K562 (cell line): Measurements from ENCODE around the gene TXK. TPM values are rescaled to one million over a fixed set of nuclear protein-coding genes. Genes with fewer than 3 reads are reported as not detected.

Source experiments
- ARID1B ChIP-seq: fragments of 450-650 bp; IDR thresholded peaks from 2 replicates; pipeline ENCODE4 v1.6.1; 2016; ENCODE audit warnings: antibody characterized with exemption, mild to moderate bottlenecking, inconsistent platforms
- BDP1 ChIP-seq: IDR thresholded peaks from 3 replicates; pipeline ENCODE4 v1.6.1; 2011; ENCODE audit not compliant: insufficient read length, insufficient read depth
- CC2D1A ChIP-seq: fragments of 450-650 bp; IDR thresholded peaks from 2 replicates; pipeline ENCODE4 v1.6.1; 2017; ENCODE audit warnings: mild to moderate bottlenecking
- CREM ChIP-seq: IDR thresholded peaks from 2 replicates; pipeline ENCODE4 v1.6.1; 2014; ENCODE audit warnings: antibody characterized with exemption, low read depth
- E2F6 ChIP-seq, 2 experiments: IDR thresholded peaks; 2 replicates each; pipeline ENCODE4 v1.6.1; 2011; ENCODE audit warnings: borderline replicate concordance in 1 of 2, control low read depth in 1 of 2, low read depth in 1 of 2, low read length in 1 of 2, mild to moderate bottlenecking in 1 of 2, mixed read lengths in 1 of 2, moderate library complexity in 1 of 2; ENCODE audit not compliant: insufficient read depth in 1 of 2, insufficient read length in 1 of 2, poor library complexity in 1 of 2, severe bottlenecking in 1 of 2; ENCODE audit errors: extremely low read depth in 1 of 2
- EP300 ChIP-seq: IDR thresholded peaks from 2 replicates; pipeline ENCODE4 v1.6.1; 2012; ENCODE audit warnings: low read length, improper control_type of control experiment
- FOXK2 ChIP-seq, 2 experiments: fragments of 450-650 bp; IDR thresholded peaks in 1 of 2; conservative IDR thresholded peaks in 1 of 2; 2 replicates each; pipeline ENCODE4 v1.6.1; 2016; ENCODE audit warnings: low read depth in 2 of 2, mild to moderate bottlenecking in 1 of 2
- HLTF ChIP-seq: fragments of 450-650 bp; IDR thresholded peaks from 2 replicates; pipeline ENCODE4 v1.6.1; 2016
- MTA3 ChIP-seq: fragments of 450-650 bp; formaldehyde crosslinking; IDR thresholded peaks from 2 replicates; pipeline ENCODE4 v1.6.1; 2017; ENCODE audit warnings: mild to moderate bottlenecking, borderline replicate concordance
- NCOA1 ChIP-seq: fragments of 450-650 bp; IDR thresholded peaks from 2 replicates; pipeline ENCODE4 v1.6.1; 2016; ENCODE audit warnings: low read depth
- NEUROD1 ChIP-seq: fragments of 150-350 bp; IDR thresholded peaks from 2 replicates; pipeline ENCODE4 v1.6.1; 2014; ENCODE audit warnings: borderline replicate concordance, low read length, low read depth; ENCODE audit not compliant: partially characterized antibody
- STAT5A ChIP-seq: IDR thresholded peaks from 2 replicates; pipeline ENCODE4 v1.6.1; 2012; ENCODE audit warnings: low read length, inconsistent platforms, borderline replicate concordance
- ZC3H8 ChIP-seq: fragments of 450-650 bp; IDR thresholded peaks from 2 replicates; pipeline ENCODE4 v1.6.1; 2017
- ZNF395 ChIP-seq: fragments of 200-800 bp; sonication (Bioruptor generic); IDR thresholded peaks from 2 replicates; pipeline ENCODE4 v1.6.1; 2017; ENCODE audit warnings: missing genetic modification characterization, missing compliant biosample characterization
- polyA plus RNA-seq, 8 experiments: library from polyadenylated mRNA; depleted of rRNA in 4 of 8; stranded (reverse) in 5 of 8; unstranded in 3 of 8; fragments of >200 nt; fragmentation: Nextera tagmentation in 2 of 8; fragmentation: Illumina TruSeq in 1 of 8; extraction: Ambion mirVana in 2 of 8; extraction: Trizol in 1 of 8; gene quantifications; 2 replicates each; pipeline versions ENCODE4 v1.2.1 to v1.2.3, GENCODE V29; 2011 to 2014; ENCODE audit warnings: inconsistent platforms in 1 of 8, missing spikeins in 1 of 8
- total RNA-seq, 7 experiments: library from RNA; depleted of rRNA in 6 of 7; stranded (reverse); fragments of >200 nt in 6 of 7; fragmentation: Illumina TruSeq in 2 of 7; extraction: Trizol in 2 of 7; gene quantifications; 2 replicates each; pipeline versions ENCODE4 v1.2.1 to v1.2.3, GENCODE V29; 2011 to 2021; ENCODE audit warnings: low replicate concordance in 1 of 7
- TF ChIP-seq, protein P1 (sequence below), 2 experiments: fragments of 450-650 bp; formaldehyde crosslinking in 1 of 2; IDR thresholded peaks; 2 replicates each; pipeline versions ENCODE4 v1.4.0 to v1.6.1; 2014 to 2020; ENCODE audit warnings: mild to moderate bottlenecking in 2 of 2, borderline replicate concordance in 1 of 2, low read depth in 1 of 2
- TF ChIP-seq, protein P2 (sequence below), 2 experiments: fragments of 450-650 bp; conservative IDR thresholded peaks; 2 replicates each; pipeline ENCODE4 v1.6.1; 2017; ENCODE audit warnings: mild to moderate bottlenecking in 2 of 2, moderate library complexity in 2 of 2

The TXK gene
- total and polyA plus RNA-seq, 9 of the 15 experiments (the other 6 are each of a cell fraction or from before 2014, with no cell fraction given), result 0.24 to 1.1 (median 0.45) TPM; not detected in 1

DNA sequence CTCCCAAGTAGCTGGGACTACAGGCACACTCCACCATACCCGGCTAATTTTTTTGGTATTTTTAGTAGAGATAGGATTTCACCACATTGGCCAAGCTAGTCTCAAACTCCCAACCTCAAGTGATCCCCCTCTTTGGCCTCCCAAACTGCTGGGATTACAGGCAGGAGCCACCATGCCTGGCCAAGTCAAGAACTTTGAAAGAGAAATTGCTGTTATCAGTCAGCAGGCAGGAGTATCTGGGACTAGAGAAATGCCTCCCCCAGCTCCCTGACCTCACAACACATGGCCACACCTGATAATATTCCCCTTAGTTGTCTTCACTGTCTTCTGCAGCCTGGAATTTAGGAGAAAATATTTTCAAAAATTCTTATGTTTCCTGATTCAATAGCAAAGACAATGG is 7.4 kb downstream of the TXK start (continued):
- TF ChIP-seq, protein P1, sequence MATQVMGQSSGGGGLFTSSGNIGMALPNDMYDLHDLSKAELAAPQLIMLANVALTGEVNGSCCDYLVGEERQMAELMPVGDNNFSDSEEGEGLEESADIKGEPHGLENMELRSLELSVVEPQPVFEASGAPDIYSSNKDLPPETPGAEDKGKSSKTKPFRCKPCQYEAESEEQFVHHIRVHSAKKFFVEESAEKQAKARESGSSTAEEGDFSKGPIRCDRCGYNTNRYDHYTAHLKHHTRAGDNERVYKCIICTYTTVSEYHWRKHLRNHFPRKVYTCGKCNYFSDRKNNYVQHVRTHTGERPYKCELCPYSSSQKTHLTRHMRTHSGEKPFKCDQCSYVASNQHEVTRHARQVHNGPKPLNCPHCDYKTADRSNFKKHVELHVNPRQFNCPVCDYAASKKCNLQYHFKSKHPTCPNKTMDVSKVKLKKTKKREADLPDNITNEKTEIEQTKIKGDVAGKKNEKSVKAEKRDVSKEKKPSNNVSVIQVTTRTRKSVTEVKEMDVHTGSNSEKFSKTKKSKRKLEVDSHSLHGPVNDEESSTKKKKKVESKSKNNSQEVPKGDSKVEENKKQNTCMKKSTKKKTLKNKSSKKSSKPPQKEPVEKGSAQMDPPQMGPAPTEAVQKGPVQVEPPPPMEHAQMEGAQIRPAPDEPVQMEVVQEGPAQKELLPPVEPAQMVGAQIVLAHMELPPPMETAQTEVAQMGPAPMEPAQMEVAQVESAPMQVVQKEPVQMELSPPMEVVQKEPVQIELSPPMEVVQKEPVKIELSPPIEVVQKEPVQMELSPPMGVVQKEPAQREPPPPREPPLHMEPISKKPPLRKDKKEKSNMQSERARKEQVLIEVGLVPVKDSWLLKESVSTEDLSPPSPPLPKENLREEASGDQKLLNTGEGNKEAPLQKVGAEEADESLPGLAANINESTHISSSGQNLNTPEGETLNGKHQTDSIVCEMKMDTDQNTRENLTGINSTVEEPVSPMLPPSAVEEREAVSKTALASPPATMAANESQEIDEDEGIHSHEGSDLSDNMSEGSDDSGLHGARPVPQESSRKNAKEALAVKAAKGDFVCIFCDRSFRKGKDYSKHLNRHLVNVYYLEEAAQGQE (IDR thresholded peaks at IDR 0.05; ENCODE audit: borderline replicate concordance), result peak; percentile 11; the same call in 1 of the 2 replicates
- TF ChIP-seq, protein P1 (CRISPR knock-in tag; IDR thresholded peaks at IDR 0.05; ENCODE audit: low read depth), result no peak
- peak; percentile 75 for TF ChIP-seq NEUROD1
- TF ChIP-seq EP300, result peak; percentile 90
- peak; percentile 86 for TF ChIP-seq STAT5A
- TF ChIP-seq, protein P2, sequence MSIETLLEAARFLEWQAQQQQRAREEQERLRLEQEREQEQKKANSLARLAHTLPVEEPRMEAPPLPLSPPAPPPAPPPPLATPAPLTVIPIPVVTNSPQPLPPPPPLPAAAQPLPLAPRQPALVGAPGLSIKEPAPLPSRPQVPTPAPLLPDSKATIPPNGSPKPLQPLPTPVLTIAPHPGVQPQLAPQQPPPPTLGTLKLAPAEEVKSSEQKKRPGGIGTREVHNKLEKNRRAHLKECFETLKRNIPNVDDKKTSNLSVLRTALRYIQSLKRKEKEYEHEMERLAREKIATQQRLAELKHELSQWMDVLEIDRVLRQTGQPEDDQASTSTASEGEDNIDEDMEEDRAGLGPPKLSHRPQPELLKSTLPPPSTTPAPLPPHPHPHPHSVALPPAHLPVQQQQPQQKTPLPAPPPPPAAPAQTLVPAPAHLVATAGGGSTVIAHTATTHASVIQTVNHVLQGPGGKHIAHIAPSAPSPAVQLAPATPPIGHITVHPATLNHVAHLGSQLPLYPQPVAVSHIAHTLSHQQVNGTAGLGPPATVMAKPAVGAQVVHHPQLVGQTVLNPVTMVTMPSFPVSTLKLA (conservative IDR thresholded peaks at IDR 0.05), result peak in 1 of 2 experiments; percentile 55; a peak in 3 of 4 replicates
- peak; percentile 52; the same call in 1 of the 2 replicates for TF ChIP-seq CREM
- TF ChIP-seq FOXK2 (conservative IDR thresholded peaks at IDR 0.05 in 1 of 2, IDR thresholded peaks at IDR 0.05 in 1 of 2; ENCODE audit: low read depth in 2 of 2), result peak in 1 of 2 experiments; percentile 30; a peak in 1 of 4 replicates
- TF ChIP-seq CC2D1A, result peak; percentile 72; the same call in 1 of the 2 replicates
- 0 out of 2 replicates have a peak, but pooled peaks have one; percentile 55 for TF ChIP-seq MTA3
- TF ChIP-seq HLTF, result peak; percentile 45; the same call in 1 of the 2 replicates
- TF ChIP-seq E2F6 (IDR thresholded peaks at IDR 0.05; ENCODE audit: borderline replicate concordance in 1 of 2, extremely low read depth in 1 of 2, insufficient read depth in 1 of 2, insufficient read length in 1 of 2, low read depth in 1 of 2, low read length in 1 of 2, poor library complexity in 1 of 2, severe bottlenecking in 1 of 2), result peak in 1 of 2 experiments; percentile 45
- TF ChIP-seq ARID1B, result peak; percentile 97
- TF ChIP-seq NCOA1, result 0 out of 2 replicates have a peak, but pooled peaks have one; percentile 39
- no peak for TF ChIP-seq BDP1
- TF ChIP-seq ZC3H8, result no peak
- peak; percentile 82 for TF ChIP-seq ZNF395 (CRISPR knock-in tag)
